ENCODE measurements around the gene PHF12. TPM values are rescaled to one million over a fixed set of nuclear protein-coding genes. Genes with fewer than 3 reads are reported as not detected.

The PHF12 gene
- total and polyA plus RNA-seq, 10 of the 15 experiments (the other 5 are each of a cell fraction or from before 2014, with no cell fraction given): 1.3 to 43.9 (median 19.2) TPM

GRCh38 chr17:28875848-28876550, 75.3 kb downstream of the PHF12 start:
- ChIA-PET POLR2A (no interaction called here), SMC1A (ENCODE audit: uncharacterized antibody, unreplicated experiment) (interaction anchor here (0.7 to 1.2 kb wide), 2 partner anchors 14 to 112 kb away, joined by 3 to 4 read pairs; no protein-coding TSS in a partner anchor), CTCF (interaction anchor here (1.0 kb wide), 1 partner anchor 37 kb away, joined by 4 read pairs; no protein-coding TSS in a partner anchor), RAD21 (ENCODE audit: unreplicated experiment) (no interaction called here)
- ATAC-seq (peak; percentile 33; the same call in 2 of the 3 replicates), FAIRE-seq (no peak), DNase-seq (ENCODE audit: low read depth, low spot score) (no peak)
- Histone ChIP-seq H3K4me3 (no peak overlapping the region), H3K27ac (ENCODE audit: control insufficient read depth, insufficient read depth) (no peak overlapping the region), H3K9ac (ENCODE audit: control insufficient read depth, insufficient read depth, low read length) (no peak overlapping the region), H3K79me2 (ENCODE audit: control insufficient read depth, insufficient read depth, low read length) (no peaks in the 10 kb centered on the region), H3K4me2 (ENCODE audit: control insufficient read depth, insufficient read depth) (no peak overlapping the region), H3K27me3 (replicated peaks in 1 of 2; ENCODE audit: control insufficient read depth in 2 of 2, insufficient read depth in 2 of 2, low read length in 1 of 2) (no peaks in the 10 kb centered on the region), H3K4me1 (ENCODE audit: control insufficient read depth, insufficient read depth, low read length) (peaks cover 12% of the 10 kb centered on the region), H3K36me3 (ENCODE audit: control insufficient read depth in 2 of 2, insufficient read depth in 2 of 2, low read length in 1 of 2) (peaks cover 0 to 12% of the 10 kb centered on the region in 2 experiments; a peak in 2 of 4 replicates), H3K9me3 (replicated peaks; ENCODE audit: control insufficient read depth, insufficient read depth, low read length) (no peaks in the 10 kb centered on the region), H4K20me1 (ENCODE audit: control insufficient read depth, insufficient read depth) (no peaks in the 10 kb centered on the region), H2AFZ (ENCODE audit: control insufficient read depth, low read depth, low read length) (no peak overlapping the region)
- BruUV-seq (replicated peaks): no TSS peak
- in situ Hi-C loops (cut with MboI): loop anchor here (25.0 kb wide), 1 partner anchor 1389 kb away; no protein-coding TSS in a partner anchor
- intact Hi-C loops (cut with micrococcal nuclease; ENCODE audit: unreplicated experiment): no loop called here
- 7% methylated on average over 1 of the region's 1 CpG for WGBS (ENCODE audit: insufficient coverage, insufficient replicate concordance, low lambda C conversion rate, missing lambda C conversion rate)
- no peak for TF ChIP-seq ZBED1 (IDR thresholded peaks at IDR 0.05; ENCODE audit: borderline replicate concordance)
- no peak for TF ChIP-seq GATAD2B (conservative IDR thresholded peaks at IDR 0.05; ENCODE audit: low read depth)
- TF ChIP-seq FOXK2 (IDR thresholded peaks at IDR 0.05): no peak
- TF ChIP-seq E2F8 (IDR thresholded peaks at IDR 0.05; ENCODE audit: low read depth, partially characterized antibody): no peak
- no peak for TF ChIP-seq SRF (IDR thresholded peaks at IDR 0.05; ENCODE audit: low read depth in 2 of 2, low read length in 2 of 2)
- no peak for TF ChIP-seq TAF1 (IDR thresholded peaks at IDR 0.05; ENCODE audit: borderline replicate concordance, low read depth, low read length)
- TF ChIP-seq PAX5 (IDR thresholded peaks at IDR 0.05; ENCODE audit: borderline replicate concordance, low read depth, low read length): no peak
- TF ChIP-seq STAT3 (IDR thresholded peaks at IDR 0.05; ENCODE audit: low read depth, low read length): no peak
- TF ChIP-seq BMI1 (IDR thresholded peaks at IDR 0.05; ENCODE audit: borderline replicate concordance): no peak
- no peak for TF ChIP-seq WRNIP1 (IDR thresholded peaks at IDR 0.05; ENCODE audit: borderline replicate concordance, low read depth, low read length)
- TF ChIP-seq, protein P1, sequence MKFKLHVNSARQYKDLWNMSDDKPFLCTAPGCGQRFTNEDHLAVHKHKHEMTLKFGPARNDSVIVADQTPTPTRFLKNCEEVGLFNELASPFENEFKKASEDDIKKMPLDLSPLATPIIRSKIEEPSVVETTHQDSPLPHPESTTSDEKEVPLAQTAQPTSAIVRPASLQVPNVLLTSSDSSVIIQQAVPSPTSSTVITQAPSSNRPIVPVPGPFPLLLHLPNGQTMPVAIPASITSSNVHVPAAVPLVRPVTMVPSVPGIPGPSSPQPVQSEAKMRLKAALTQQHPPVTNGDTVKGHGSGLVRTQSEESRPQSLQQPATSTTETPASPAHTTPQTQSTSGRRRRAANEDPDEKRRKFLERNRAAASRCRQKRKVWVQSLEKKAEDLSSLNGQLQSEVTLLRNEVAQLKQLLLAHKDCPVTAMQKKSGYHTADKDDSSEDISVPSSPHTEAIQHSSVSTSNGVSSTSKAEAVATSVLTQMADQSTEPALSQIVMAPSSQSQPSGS (IDR thresholded peaks at IDR 0.05; ENCODE audit: low read length): no peak
- TF ChIP-seq, protein P2, sequence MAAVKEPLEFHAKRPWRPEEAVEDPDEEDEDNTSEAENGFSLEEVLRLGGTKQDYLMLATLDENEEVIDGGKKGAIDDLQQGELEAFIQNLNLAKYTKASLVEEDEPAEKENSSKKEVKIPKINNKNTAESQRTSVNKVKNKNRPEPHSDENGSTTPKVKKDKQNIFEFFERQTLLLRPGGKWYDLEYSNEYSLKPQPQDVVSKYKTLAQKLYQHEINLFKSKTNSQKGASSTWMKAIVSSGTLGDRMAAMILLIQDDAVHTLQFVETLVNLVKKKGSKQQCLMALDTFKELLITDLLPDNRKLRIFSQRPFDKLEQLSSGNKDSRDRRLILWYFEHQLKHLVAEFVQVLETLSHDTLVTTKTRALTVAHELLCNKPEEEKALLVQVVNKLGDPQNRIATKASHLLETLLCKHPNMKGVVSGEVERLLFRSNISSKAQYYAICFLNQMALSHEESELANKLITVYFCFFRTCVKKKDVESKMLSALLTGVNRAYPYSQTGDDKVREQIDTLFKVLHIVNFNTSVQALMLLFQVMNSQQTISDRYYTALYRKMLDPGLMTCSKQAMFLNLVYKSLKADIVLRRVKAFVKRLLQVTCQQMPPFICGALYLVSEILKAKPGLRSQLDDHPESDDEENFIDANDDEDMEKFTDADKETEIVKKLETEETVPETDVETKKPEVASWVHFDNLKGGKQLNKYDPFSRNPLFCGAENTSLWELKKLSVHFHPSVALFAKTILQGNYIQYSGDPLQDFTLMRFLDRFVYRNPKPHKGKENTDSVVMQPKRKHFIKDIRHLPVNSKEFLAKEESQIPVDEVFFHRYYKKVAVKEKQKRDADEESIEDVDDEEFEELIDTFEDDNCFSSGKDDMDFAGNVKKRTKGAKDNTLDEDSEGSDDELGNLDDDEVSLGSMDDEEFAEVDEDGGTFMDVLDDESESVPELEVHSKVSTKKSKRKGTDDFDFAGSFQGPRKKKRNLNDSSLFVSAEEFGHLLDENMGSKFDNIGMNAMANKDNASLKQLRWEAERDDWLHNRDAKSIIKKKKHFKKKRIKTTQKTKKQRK (IDR thresholded peaks at IDR 0.05; ENCODE audit: low read depth, low read length): no peak
- TF ChIP-seq NR2C2 (IDR thresholded peaks at IDR 0.05; ENCODE audit: borderline replicate concordance, control insufficient read depth, insufficient read length, low read depth): no peak
- TF ChIP-seq, protein P3, sequence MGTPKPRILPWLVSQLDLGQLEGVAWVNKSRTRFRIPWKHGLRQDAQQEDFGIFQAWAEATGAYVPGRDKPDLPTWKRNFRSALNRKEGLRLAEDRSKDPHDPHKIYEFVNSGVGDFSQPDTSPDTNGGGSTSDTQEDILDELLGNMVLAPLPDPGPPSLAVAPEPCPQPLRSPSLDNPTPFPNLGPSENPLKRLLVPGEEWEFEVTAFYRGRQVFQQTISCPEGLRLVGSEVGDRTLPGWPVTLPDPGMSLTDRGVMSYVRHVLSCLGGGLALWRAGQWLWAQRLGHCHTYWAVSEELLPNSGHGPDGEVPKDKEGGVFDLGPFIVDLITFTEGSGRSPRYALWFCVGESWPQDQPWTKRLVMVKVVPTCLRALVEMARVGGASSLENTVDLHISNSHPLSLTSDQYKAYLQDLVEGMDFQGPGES (IDR thresholded peaks at IDR 0.05): no peak
- TF ChIP-seq NFYA (IDR thresholded peaks at IDR 0.05; ENCODE audit: borderline replicate concordance, low read depth, low read length): no peak

All from GM12878 (cell line).